Endothelial cell of umbilical vein (primary cell): ENCODE results near the gene AKAP13. TPM values are rescaled to one million over a fixed set of nuclear protein-coding genes. Genes with fewer than 3 reads are reported as not detected.
A peak's percentile ranks its signal among the peaks of the same experiment; 100 is the strongest.

Experiments
- BruUV-seq: library from RNA; stranded (reverse); fragments of 400-500 nt; replicated peaks from 2 replicates; lab custom pipeline; 2021; lab: Mats Ljungman, UMichigan
- CTCF ChIA-PET: fragments of 300-600, 350-600 bp; sonication (Branson Sonifier 250); formaldehyde crosslinking; loops from one replicate; lab custom pipeline; 2021; ENCODE audit warnings: antibody characterized with exemption, inconsistent platforms; lab: Charles Lee
- POLR2A ChIA-PET: fragments of 300-600, 350-600 bp; sonication (Branson Sonifier 250); formaldehyde crosslinking; loops from one replicate; lab custom pipeline; 2021; ENCODE audit warnings: antibody characterized with exemption, inconsistent platforms; lab: Charles Lee
- DNase-seq: peaks from one replicate; pipeline ENCODE4 v3.0.0-alpha.2; 2011; ENCODE audit warnings: low read depth, low spot score
- FAIRE-seq: peaks from 2 replicates; lab custom pipeline; 2011; peaks lifted over from hg19 to GRCh38; lab: Jason Lieb, UNC
- H2AFZ ChIP-seq: 2 replicates; pipeline ENCODE4 v1.6.0; 2012; ENCODE audit warnings: low read depth, low read length, control low read depth, inconsistent platforms
- H3K27ac ChIP-seq: 2 replicates; pipeline ENCODE4 v1.5.1; 2011; ENCODE audit warnings: low read depth, mild to moderate bottlenecking, control low read depth, low read length, moderate library complexity; ENCODE audit not compliant: insufficient read depth
- H3K27me3 ChIP-seq, 2 experiments: 2 replicates each; pipeline versions ENCODE4 v1.6.0 to v1.6.1; 2011; ENCODE audit warnings: low read length in 2 of 2, mixed read lengths in 1 of 2; ENCODE audit not compliant: control insufficient read depth in 2 of 2, insufficient read depth in 2 of 2
- H3K36me3 ChIP-seq, 2 experiments: 2 replicates in 1 of 2; 3 replicates in 1 of 2; pipeline ENCODE4 v1.5.1; 2011; ENCODE audit warnings: low read length in 2 of 2, mild to moderate bottlenecking in 1 of 2, moderate library complexity in 1 of 2; ENCODE audit not compliant: control insufficient read depth in 2 of 2, insufficient read depth in 2 of 2; ENCODE audit errors: extremely low read depth in 1 of 2
- H3K4me1 ChIP-seq: 3 replicates; pipeline ENCODE4 v1.5.1; 2011; ENCODE audit warnings: mild to moderate bottlenecking, low read length; ENCODE audit not compliant: control insufficient read depth, insufficient read depth; ENCODE audit errors: extremely low read depth
- H3K4me2 ChIP-seq: 2 replicates; pipeline ENCODE4 v1.6.1; 2011; ENCODE audit warnings: low read length, control low read depth, mixed read lengths; ENCODE audit not compliant: insufficient read depth
- H3K4me3 ChIP-seq, 3 experiments: fragments of 200-600 bp in 1 of 3; sonication (generic), shearing (Covaris generic) in 1 of 3; replicated peaks in 1 of 3; 2 replicates each; pipeline ENCODE4 v1.5.1; 2011 to 2016; ENCODE audit warnings: control low read depth in 3 of 3, low read length in 3 of 3, mild to moderate bottlenecking in 2 of 3, inconsistent platforms in 1 of 3, low read depth in 1 of 3, moderate library complexity in 1 of 3; ENCODE audit not compliant: insufficient read depth in 1 of 3
- H3K79me2 ChIP-seq: 2 replicates; pipeline ENCODE4 v1.6.0; 2012; ENCODE audit warnings: low read length, inconsistent platforms; ENCODE audit not compliant: control insufficient read depth, insufficient read depth
- H3K9ac ChIP-seq: replicated peaks from 2 replicates; pipeline ENCODE3; 2011; ENCODE audit warnings: low read length, control low read depth; ENCODE audit not compliant: insufficient read depth; ENCODE audit errors: extremely low read depth
- H3K9me1 ChIP-seq: replicated peaks from 3 replicates; pipeline ENCODE4 v1.6.0; 2011; ENCODE audit warnings: mild to moderate bottlenecking, low read length; ENCODE audit not compliant: control insufficient read depth, insufficient read depth; ENCODE audit errors: extremely low read depth
- H3K9me3 ChIP-seq: replicated peaks from 2 replicates; pipeline ENCODE4 v1.5.1; 2012; ENCODE audit warnings: low read length, inconsistent platforms; ENCODE audit not compliant: control insufficient read depth, insufficient read depth
- H4K20me1 ChIP-seq: replicated peaks from 2 replicates; pipeline ENCODE3; 2011; ENCODE audit warnings: mild to moderate bottlenecking, low read length; ENCODE audit not compliant: control insufficient read depth, insufficient read depth; ENCODE audit errors: extremely low read depth
- EZH2 ChIP-seq: IDR thresholded peaks from 2 replicates; pipeline ENCODE4 v1.6.1; 2012; ENCODE audit warnings: borderline replicate concordance, low read depth, mild to moderate bottlenecking, moderate library complexity, low read length, inconsistent platforms; ENCODE audit not compliant: severe bottlenecking
- FOS ChIP-seq: IDR thresholded peaks from 2 replicates; pipeline ENCODE4 v1.6.1; 2011; ENCODE audit warnings: mild to moderate bottlenecking, low read length, moderate library complexity, borderline replicate concordance; ENCODE audit not compliant: insufficient read depth
- GATA2 ChIP-seq: IDR thresholded peaks from 2 replicates; pipeline ENCODE4 v1.7.0; 2011; ENCODE audit warnings: low read depth, mild to moderate bottlenecking, moderate library complexity, mixed read lengths, low read length; ENCODE audit not compliant: insufficient read length, insufficient read depth
- JUN ChIP-seq: IDR thresholded peaks from 2 replicates; pipeline ENCODE4 v1.6.1; 2011; ENCODE audit warnings: borderline replicate concordance, low read depth; ENCODE audit not compliant: insufficient read length, insufficient read depth
- MAX ChIP-seq: IDR thresholded peaks from 2 replicates; pipeline ENCODE4 v1.6.1; 2011; ENCODE audit not compliant: insufficient read depth, insufficient read length
- MYC ChIP-seq: IDR thresholded peaks from one replicate; pipeline ENCODE4 v1.6.1; 2011; ENCODE audit warnings: mild to moderate bottlenecking, low read depth, low read length
- POLR2A ChIP-seq: IDR thresholded peaks from 2 replicates; pipeline ENCODE4 v1.6.1; 2012; ENCODE audit warnings: low read depth, mild to moderate bottlenecking, control low read depth, low read length
- POLR2AphosphoS5 ChIP-seq: IDR thresholded peaks from 2 replicates; pipeline ENCODE4 v1.6.1; 2012; ENCODE audit warnings: low read depth, mild to moderate bottlenecking, control low read depth, low read length, moderate library complexity; ENCODE audit not compliant: insufficient read depth
- dilution Hi-C: fragments of 300-500 bp; cut with MboI; formaldehyde crosslinking; loops from one replicate; pipeline ENCODE4 v1.15.0; 2019; ENCODE audit warnings: low sequenced_read_pairs; ENCODE audit not compliant: extremely low pct_ligation_motif_present
- intact Hi-C: fragments of 100-400 bp; cut with micrococcal nuclease; formaldehyde crosslinking; loops from one replicate; pipeline ENCODE4 v1.10.0; 2022
- polyA plus RNA-seq, 4 experiments: library from polyadenylated mRNA; depleted of rRNA in 3 of 4; stranded (reverse) in 3 of 4; unstranded in 1 of 4; fragments of >200 nt; gene quantifications; 2 replicates each; pipeline versions ENCODE4 v1.2.1 to v1.2.3, GENCODE V29; 2011 to 2012; ENCODE audit warnings: missing spikeins in 1 of 4
- total RNA-seq: library from RNA; stranded (reverse); gene quantifications from 2 replicates; pipeline ENCODE4 v1.2.3, GENCODE V29; 2021
- TF ChIP-seq, protein P1 (sequence below), 2 donors: IDR thresholded peaks; 1 replicate in 1 of 2; 2 replicates in 1 of 2; pipeline ENCODE4 v1.5.1; 2011; ENCODE audit warnings: low read length in 2 of 2, mild to moderate bottlenecking in 2 of 2, moderate library complexity in 2 of 2, control low read depth in 1 of 2, inconsistent platforms in 1 of 2, low read depth in 1 of 2; ENCODE audit not compliant: insufficient read depth in 1 of 2; ENCODE audit errors: extremely low read depth in 1 of 2

AKAP13 gene
- total and polyA plus RNA-seq, 2 donors (not counting 3 experiments of a cell fraction or from before 2014, with no cell fraction given), result 22.8 to 87.8 TPM

DNA sequence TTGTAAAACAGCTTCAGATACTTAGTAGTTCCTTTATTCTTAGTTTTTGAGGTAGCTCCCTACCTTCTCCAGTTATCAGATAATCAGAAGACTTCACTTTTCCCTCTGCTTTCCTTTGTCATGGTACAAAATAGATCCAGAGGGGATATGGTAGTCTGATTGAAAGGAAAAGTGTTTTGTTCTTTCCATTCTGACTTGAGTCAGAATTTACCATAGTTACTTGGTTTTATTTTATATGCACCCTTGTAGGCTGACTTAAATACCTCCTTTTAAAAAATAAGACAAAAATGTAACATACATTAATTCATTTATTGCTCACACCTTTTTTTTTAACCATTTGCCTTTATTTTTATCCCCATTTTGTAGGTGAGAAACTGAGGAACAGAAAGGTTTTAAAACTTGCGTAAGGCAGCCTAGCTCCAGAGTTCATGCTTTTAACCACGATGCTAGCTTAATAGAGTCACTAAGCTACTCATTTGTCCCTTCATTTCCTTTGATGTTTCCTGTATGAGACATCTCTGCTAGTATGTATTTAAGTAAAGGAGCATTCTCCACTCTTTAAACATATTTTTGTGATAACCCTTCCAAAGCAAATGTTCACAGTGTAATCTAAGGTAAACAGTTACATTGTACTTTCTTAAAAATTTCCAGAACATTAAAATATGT is 226.9 kb downstream of the AKAP13 start:
- POLR2A ChIA-PET, result interaction anchor here (0.6 to 1.5 kb wide), 3 partner anchors 10 to 25 kb away, joined by 3 to 5 read pairs (median 3); no protein-coding TSS in a partner anchor
- Histone ChIP-seq H4K20me1 (no peaks in the 10 kb centered on the region), H3K79me2 (peaks cover 15% of the 10 kb centered on the region), H2AFZ (no peak overlapping the region), H3K4me3 (peak overlapping the region in 2 of 3 experiments; percentile 28 to 55), H3K9me1 (no peaks in the 10 kb centered on the region), H3K4me1 (peaks cover 28% of the 10 kb centered on the region), H3K9ac (peak overlapping the region; percentile 84), H3K27ac (peak overlapping the region; percentile 98), H3K4me2 (peak overlapping the region; percentile 99), H3K27me3 (no peaks in the 10 kb centered on the region), H3K36me3 (peaks cover 2 to 3% of the 10 kb centered on the region in 2 experiments), H3K9me3 (no peaks in the 10 kb centered on the region)
- BruUV-seq, result TSS peak; percentile 80
- intact Hi-C loops (loop anchor here (1.0 kb wide), 1 partner anchor 25 kb away; no protein-coding TSS in a partner anchor), dilution Hi-C loops (no loop called here)
- CTCF ChIA-PET, result interaction anchor here (0.8 to 2.5 kb wide), 16 partner anchors 8 to 311 kb away, joined by 3 to 23 read pairs (median 5); no protein-coding TSS in a partner anchor
- peak; percentile 30 for TF ChIP-seq JUN
- no peak for TF ChIP-seq MYC
- no peak for DNase-seq
- FAIRE-seq, result peak; percentile 91

- Histone ChIP-seq H3K27ac (peak overlapping the region; percentile 98), H3K9me1 (no peaks in the 10 kb centered on the region), H3K27me3 (no peaks in the 10 kb centered on the region), H3K9ac (peak overlapping the region; percentile 84), H3K9me3 (no peaks in the 10 kb centered on the region), H2AFZ (no peak overlapping the region), H3K4me1 (peaks cover 28% of the 10 kb centered on the region), H3K4me2 (peak overlapping the region; percentile 99), H3K4me3 (peak overlapping the region in 2 of 3 experiments; percentile 28 to 55), H3K79me2 (peaks cover 15% of the 10 kb centered on the region), H3K36me3 (peaks cover 2 to 3% of the 10 kb centered on the region in 2 experiments), H4K20me1 (no peaks in the 10 kb centered on the region)
- ChIA-PET CTCF (interaction anchor here (0.8 to 2.5 kb wide), 16 partner anchors 8 to 311 kb away, joined by 3 to 23 read pairs (median 5); no protein-coding TSS in a partner anchor), POLR2A (interaction anchor here (0.6 to 1.5 kb wide), 3 partner anchors 9 to 25 kb away, joined by 3 to 5 read pairs (median 3); no protein-coding TSS in a partner anchor)
- no peak for FAIRE-seq
- peak; percentile 92 for DNase-seq
- dilution Hi-C loops (no loop called here), intact Hi-C loops (loop anchor here (1.0 kb wide), 3 partner anchors 8 to 60 kb away; no protein-coding TSS in a partner anchor)
- no TSS peak for BruUV-seq
- TF ChIP-seq MAX, result no peak
- peak; percentile 93 for TF ChIP-seq JUN
- peak; percentile 54 for TF ChIP-seq POLR2AphosphoS5
- TF ChIP-seq FOS, result peak; percentile 91
- TF ChIP-seq POLR2A, result no peak
- TF ChIP-seq, protein P1, sequence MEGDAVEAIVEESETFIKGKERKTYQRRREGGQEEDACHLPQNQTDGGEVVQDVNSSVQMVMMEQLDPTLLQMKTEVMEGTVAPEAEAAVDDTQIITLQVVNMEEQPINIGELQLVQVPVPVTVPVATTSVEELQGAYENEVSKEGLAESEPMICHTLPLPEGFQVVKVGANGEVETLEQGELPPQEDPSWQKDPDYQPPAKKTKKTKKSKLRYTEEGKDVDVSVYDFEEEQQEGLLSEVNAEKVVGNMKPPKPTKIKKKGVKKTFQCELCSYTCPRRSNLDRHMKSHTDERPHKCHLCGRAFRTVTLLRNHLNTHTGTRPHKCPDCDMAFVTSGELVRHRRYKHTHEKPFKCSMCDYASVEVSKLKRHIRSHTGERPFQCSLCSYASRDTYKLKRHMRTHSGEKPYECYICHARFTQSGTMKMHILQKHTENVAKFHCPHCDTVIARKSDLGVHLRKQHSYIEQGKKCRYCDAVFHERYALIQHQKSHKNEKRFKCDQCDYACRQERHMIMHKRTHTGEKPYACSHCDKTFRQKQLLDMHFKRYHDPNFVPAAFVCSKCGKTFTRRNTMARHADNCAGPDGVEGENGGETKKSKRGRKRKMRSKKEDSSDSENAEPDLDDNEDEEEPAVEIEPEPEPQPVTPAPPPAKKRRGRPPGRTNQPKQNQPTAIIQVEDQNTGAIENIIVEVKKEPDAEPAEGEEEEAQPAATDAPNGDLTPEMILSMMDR (IDR thresholded peaks at IDR 0.05; ENCODE audit: extremely low read depth in 1 of 2, insufficient read depth in 1 of 2, low read depth in 1 of 2, low read length in 2 of 2), result no peak
- no peak for TF ChIP-seq MYC
- TF ChIP-seq EZH2, result no peak
- TF ChIP-seq GATA2, result no peak
Observed at GRCh38 chr15:85607842-85608241, 227.4 kb downstream of the AKAP13 start.
